HL-60 (cell line): ENCODE results near the gene GALNT14.

Experiments used
- DNase-seq, 2 experiments: peaks; one replicate each; pipeline ENCODE4 v3.0.0-alpha.2; 2010 to 2020; ENCODE audit warnings: low read depth in 1 of 2, low spot score in 1 of 2
- H3K27ac ChIP-seq: fragments of 250-450 bp; sonication (Bioruptor Pico); replicated peaks from 2 replicates; pipeline ENCODE4 v1.5.1; 2020; ENCODE audit warnings: mild to moderate bottlenecking, moderate library complexity
- H3K27me3 ChIP-seq: fragments of 250-450 bp; sonication (Bioruptor Pico); 2 replicates; pipeline ENCODE4 v1.5.1; 2021; ENCODE audit warnings: mild to moderate bottlenecking, moderate library complexity; ENCODE audit not compliant: insufficient read depth, poor library complexity, severe bottlenecking
- H3K4me3 ChIP-seq: replicated peaks from 2 replicates; pipeline ENCODE4 v1.5.1; 2011; ENCODE audit warnings: mild to moderate bottlenecking, control low read depth, low read length; ENCODE audit not compliant: insufficient read depth
- GABPA ChIP-seq: IDR thresholded peaks from 2 replicates; pipeline ENCODE4 v1.6.1; 2012; ENCODE audit warnings: low read depth
- POLR2AphosphoS5 ChIP-seq: IDR thresholded peaks from 2 replicates; pipeline ENCODE4 v1.6.1; 2012; ENCODE audit warnings: low read depth
- SPI1 ChIP-seq: IDR thresholded peaks from 2 replicates; pipeline ENCODE4 v1.6.1; 2012; ENCODE audit warnings: low read depth, mild to moderate bottlenecking, borderline replicate concordance
- TF ChIP-seq, protein P1 (sequence below): IDR thresholded peaks from 2 replicates; pipeline ENCODE4 v1.6.1; 2012; ENCODE audit warnings: low read depth; ENCODE audit not compliant: insufficient replicate concordance
- TF ChIP-seq, protein P2 (sequence below): IDR thresholded peaks from one replicate; pipeline ENCODE4 v1.5.1; 2011; ENCODE audit warnings: low read length, control low read depth, inconsistent platforms; ENCODE audit not compliant: insufficient read depth

The GALNT14 gene

DNA sequence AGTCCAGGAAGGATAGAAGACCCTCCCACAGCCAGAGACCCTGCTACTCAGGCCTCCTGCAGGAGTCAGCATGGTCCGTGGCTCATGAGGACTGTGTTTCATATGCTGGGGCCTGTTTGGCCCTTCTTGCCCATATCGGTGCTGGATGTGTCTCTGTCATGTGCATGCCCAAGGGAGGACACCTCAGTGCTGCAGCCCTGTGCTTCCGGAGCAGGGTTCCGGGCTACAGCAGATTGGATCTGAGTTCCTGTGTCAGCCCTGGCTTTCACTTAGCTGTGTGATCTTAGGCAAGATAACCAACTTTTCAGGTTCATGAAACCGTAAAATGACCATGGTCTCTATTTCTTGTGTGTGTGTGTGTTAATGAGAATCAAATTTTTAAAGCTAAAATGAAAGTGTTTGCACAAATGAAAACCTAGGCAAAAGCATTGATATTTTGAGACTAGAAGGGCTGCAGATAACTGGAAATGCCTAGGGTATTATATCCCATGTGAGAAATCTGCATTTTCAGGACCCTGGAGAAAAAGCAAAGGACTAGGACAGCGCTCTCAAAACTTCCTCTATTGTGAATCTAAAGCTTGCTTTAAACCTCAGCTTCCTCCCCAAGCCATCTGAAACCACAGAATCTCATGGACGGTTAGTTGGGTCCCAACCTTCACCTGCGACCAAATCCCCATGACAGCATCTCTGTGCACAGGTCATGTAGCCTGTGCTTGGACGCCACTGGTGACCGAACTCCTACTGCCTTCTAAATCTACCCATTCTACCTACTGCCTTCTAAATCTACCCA, 272.2 kb downstream of the GALNT14 start:
- Histone ChIP-seq H3K27ac (peak overlapping the region; percentile 73), H3K27me3 (no peaks in the 10 kb centered on the region), H3K4me3 (no peak overlapping the region)
- DNase-seq: peak; percentile 29 to 79
- peak; percentile 70 for TF ChIP-seq SPI1
- TF ChIP-seq, protein P1, sequence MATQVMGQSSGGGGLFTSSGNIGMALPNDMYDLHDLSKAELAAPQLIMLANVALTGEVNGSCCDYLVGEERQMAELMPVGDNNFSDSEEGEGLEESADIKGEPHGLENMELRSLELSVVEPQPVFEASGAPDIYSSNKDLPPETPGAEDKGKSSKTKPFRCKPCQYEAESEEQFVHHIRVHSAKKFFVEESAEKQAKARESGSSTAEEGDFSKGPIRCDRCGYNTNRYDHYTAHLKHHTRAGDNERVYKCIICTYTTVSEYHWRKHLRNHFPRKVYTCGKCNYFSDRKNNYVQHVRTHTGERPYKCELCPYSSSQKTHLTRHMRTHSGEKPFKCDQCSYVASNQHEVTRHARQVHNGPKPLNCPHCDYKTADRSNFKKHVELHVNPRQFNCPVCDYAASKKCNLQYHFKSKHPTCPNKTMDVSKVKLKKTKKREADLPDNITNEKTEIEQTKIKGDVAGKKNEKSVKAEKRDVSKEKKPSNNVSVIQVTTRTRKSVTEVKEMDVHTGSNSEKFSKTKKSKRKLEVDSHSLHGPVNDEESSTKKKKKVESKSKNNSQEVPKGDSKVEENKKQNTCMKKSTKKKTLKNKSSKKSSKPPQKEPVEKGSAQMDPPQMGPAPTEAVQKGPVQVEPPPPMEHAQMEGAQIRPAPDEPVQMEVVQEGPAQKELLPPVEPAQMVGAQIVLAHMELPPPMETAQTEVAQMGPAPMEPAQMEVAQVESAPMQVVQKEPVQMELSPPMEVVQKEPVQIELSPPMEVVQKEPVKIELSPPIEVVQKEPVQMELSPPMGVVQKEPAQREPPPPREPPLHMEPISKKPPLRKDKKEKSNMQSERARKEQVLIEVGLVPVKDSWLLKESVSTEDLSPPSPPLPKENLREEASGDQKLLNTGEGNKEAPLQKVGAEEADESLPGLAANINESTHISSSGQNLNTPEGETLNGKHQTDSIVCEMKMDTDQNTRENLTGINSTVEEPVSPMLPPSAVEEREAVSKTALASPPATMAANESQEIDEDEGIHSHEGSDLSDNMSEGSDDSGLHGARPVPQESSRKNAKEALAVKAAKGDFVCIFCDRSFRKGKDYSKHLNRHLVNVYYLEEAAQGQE: peak; percentile 92
- TF ChIP-seq, protein P2, sequence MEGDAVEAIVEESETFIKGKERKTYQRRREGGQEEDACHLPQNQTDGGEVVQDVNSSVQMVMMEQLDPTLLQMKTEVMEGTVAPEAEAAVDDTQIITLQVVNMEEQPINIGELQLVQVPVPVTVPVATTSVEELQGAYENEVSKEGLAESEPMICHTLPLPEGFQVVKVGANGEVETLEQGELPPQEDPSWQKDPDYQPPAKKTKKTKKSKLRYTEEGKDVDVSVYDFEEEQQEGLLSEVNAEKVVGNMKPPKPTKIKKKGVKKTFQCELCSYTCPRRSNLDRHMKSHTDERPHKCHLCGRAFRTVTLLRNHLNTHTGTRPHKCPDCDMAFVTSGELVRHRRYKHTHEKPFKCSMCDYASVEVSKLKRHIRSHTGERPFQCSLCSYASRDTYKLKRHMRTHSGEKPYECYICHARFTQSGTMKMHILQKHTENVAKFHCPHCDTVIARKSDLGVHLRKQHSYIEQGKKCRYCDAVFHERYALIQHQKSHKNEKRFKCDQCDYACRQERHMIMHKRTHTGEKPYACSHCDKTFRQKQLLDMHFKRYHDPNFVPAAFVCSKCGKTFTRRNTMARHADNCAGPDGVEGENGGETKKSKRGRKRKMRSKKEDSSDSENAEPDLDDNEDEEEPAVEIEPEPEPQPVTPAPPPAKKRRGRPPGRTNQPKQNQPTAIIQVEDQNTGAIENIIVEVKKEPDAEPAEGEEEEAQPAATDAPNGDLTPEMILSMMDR: no peak
- peak; percentile 38; the same call in 1 of the 2 replicates for TF ChIP-seq GABPA
- 0 out of 2 replicates have a peak, but pooled peaks have one; percentile 20 for TF ChIP-seq POLR2AphosphoS5

DNA sequence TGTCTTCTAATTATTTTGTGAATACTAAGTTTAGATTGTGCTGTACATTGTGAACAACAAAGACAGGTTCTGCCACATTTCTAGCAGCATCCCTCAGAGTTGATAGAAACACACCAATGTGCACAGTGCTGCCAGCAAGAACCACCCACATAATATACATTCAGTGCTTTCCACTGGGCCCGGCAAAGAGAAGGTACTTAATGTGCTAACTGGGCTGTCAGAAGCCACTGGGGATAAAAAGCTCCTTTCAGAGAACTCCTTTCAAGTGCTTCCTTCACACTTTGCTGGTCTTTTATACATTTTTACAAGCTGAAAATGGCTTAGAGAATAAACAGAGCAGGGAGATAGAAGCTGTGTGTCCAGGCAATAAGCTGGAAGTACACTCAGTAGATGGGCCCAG, 273.0 kb downstream of the GALNT14 start:
- no peak overlapping the region for H3K4me3 ChIP-seq
- no peak for DNase-seq
- H3K27ac ChIP-seq: no peak overlapping the region
- TF ChIP-seq, protein P2: no peak
- TF ChIP-seq SPI1 (no peak), POLR2AphosphoS5 (no peak), GABPA (no peak)
- TF ChIP-seq, protein P1: no peak
- H3K27me3 ChIP-seq: no peaks in the 10 kb centered on the region

DNA sequence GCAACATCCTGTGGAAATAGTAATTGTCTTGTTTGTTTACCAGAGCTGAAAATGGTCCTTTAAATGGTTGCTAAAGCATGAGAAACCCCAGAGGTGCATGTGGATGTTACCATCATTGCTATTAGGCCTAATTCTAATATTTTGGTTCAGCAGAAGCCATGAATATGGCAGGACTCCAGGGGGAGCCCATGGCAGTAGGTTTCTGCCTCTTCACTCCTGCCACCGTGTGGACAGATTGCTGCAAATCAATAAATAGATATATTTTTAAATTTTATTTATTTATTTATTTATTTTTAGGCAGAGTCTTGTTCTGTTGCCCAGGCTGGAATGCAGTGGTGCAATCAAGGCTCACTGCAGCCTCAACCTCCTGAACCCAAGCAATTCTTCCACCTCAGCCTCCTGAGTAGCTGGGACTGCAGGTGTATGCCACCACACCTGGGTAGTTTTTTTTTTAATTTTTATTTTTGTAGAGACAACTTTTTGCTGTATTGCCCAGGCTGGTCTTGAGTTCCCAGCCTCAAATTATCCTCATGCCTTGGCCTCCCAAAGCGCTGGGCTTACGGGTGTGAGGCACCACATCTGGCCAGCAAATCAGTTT, 276.1 kb downstream of the GALNT14 start:
- no peak overlapping the region for H3K4me3 ChIP-seq
- DNase-seq: peak; percentile 11 to 74
- TF ChIP-seq, protein P2: peak; percentile 59
- no peak for TF ChIP-seq POLR2AphosphoS5
- no peak overlapping the region for H3K27ac ChIP-seq
- H3K27me3 ChIP-seq: no peaks in the 10 kb centered on the region
